Neutrophil (primary cell): ENCODE results near the gene CDCP1.

Experiments used
- H3K27ac ChIP-seq: fragments of 200-600 bp; sonication (generic); 2 replicates; pipeline ENCODE4 v1.5.1; 2016; ENCODE audit warnings: mild to moderate bottlenecking, moderate library complexity
- H3K27me3 ChIP-seq: fragments of 200-600 bp; sonication (generic); 2 replicates; pipeline ENCODE4 v1.6.0; 2016; ENCODE audit warnings: mild to moderate bottlenecking
- H3K36me3 ChIP-seq: fragments of 200-600 bp; sonication (generic); 2 replicates; pipeline ENCODE4 v1.5.1; 2017
- H3K4me1 ChIP-seq, 2 experiments: fragments of 200-600 bp in 1 of 2; sonication (generic) in 1 of 2; 1 replicate in 1 of 2; 2 replicates in 1 of 2; pipeline versions ENCODE4 v1.5.1 to v1.6.1; 2013 to 2016; ENCODE audit warnings: low read depth in 1 of 2, low read length in 1 of 2, mild to moderate bottlenecking in 1 of 2, moderate library complexity in 1 of 2; ENCODE audit not compliant: control insufficient read depth in 1 of 2, insufficient read depth in 1 of 2
- H3K4me3 ChIP-seq, 2 experiments: fragments of 200-600 bp in 1 of 2; sonication (generic) in 1 of 2; 1 replicate in 1 of 2; 2 replicates in 1 of 2; pipeline ENCODE4 v1.5.1; 2013 to 2016; ENCODE audit warnings: low read depth in 1 of 2, low read length in 1 of 2, mild to moderate bottlenecking in 1 of 2, moderate library complexity in 1 of 2
- H3K9me3 ChIP-seq: fragments of 200-600 bp; sonication (generic); 2 replicates; pipeline ENCODE4 v1.5.1; 2016
- CTCF ChIP-seq: fragments of 200-600 bp; sonication (generic); IDR thresholded peaks from 2 replicates; pipeline ENCODE4 v1.5.1; 2016; ENCODE audit warnings: antibody characterized with exemption

CDCP1 gene

GRCh38 chr3:45145681-45146614, at the start of gene CDCP1:
CDCP1 (minus strand) TSS chr3:45146378; CDS start chr3:45146287, 91 bp downstream.
- H3K4me3 ChIP-seq = peak within 1 kb of the TSS; percentile 12 to 57
- H3K4me1 ChIP-seq = peaks cover 14 to 17% of the 10 kb centered on the region in 2 experiments
- H3K36me3 ChIP-seq = no peaks in the 10 kb centered on the region
- H3K27ac ChIP-seq = no peak within 1 kb of the TSS
- peaks cover 54% of the 10 kb centered on the region for H3K27me3 ChIP-seq
- no peaks in the 10 kb centered on the region for H3K9me3 ChIP-seq
- no peak for TF ChIP-seq CTCF

- Histone ChIP-seq H3K27me3 (no peaks in the 10 kb centered on the region), H3K4me1 (no peaks in the 10 kb centered on the region), H3K4me3 (no peak overlapping the region), H3K27ac (no peak overlapping the region), H3K36me3 (no peaks in the 10 kb centered on the region), H3K9me3 (no peaks in the 10 kb centered on the region)
- TF ChIP-seq CTCF = no peak
Observed at GRCh38 chr3:45194791-45195190, 48.6 kb upstream of the CDCP1 start.

- Histone ChIP-seq H3K27ac (no peak overlapping the region), H3K27me3 (no peaks in the 10 kb centered on the region), H3K4me1 (no peaks in the 10 kb centered on the region), H3K36me3 (no peaks in the 10 kb centered on the region), H3K9me3 (no peaks in the 10 kb centered on the region), H3K4me3 (no peak overlapping the region)
- TF ChIP-seq CTCF = no peak
Observed at GRCh38 chr3:45191924-45192417, 45.8 kb upstream of the CDCP1 start.

GRCh38 chr3:45191424-45191823, 45.2 kb upstream of the CDCP1 start:
- no peak for TF ChIP-seq CTCF
- no peaks in the 10 kb centered on the region for H3K4me1 ChIP-seq

GRCh38 chr3:45188719-45189659, 42.8 kb upstream of the CDCP1 start:
- H3K27ac ChIP-seq = no peak overlapping the region
- no peaks in the 10 kb centered on the region for H3K4me1 ChIP-seq
- no peak for TF ChIP-seq CTCF
- no peak overlapping the region for H3K4me3 ChIP-seq
- no peaks in the 10 kb centered on the region for H3K36me3 ChIP-seq
- no peaks in the 10 kb centered on the region for H3K27me3 ChIP-seq
- no peaks in the 10 kb centered on the region for H3K9me3 ChIP-seq

More at GRCh38 chr3:45191424-45191823, 45.2 kb upstream of the CDCP1 start:
- H3K27ac ChIP-seq = no peak overlapping the region
- H3K27me3 ChIP-seq = no peaks in the 10 kb centered on the region
- no peaks in the 10 kb centered on the region for H3K36me3 ChIP-seq
- no peaks in the 10 kb centered on the region for H3K9me3 ChIP-seq
- H3K4me3 ChIP-seq = no peak overlapping the region
